HG02973 (cell line): ENCODE measurements around the gene PEPD.

Experiments
- ATAC-seq: cut with Tn5 transposase; IDR thresholded peaks from one replicate; pipeline ENCODE4 v1.9.1; 2021; ENCODE audit warnings: moderate library complexity; ENCODE audit not compliant: unreplicated experiment

PEPD gene

GRCh38 chr19:33387351-33388230 lies 134.0 kb downstream of the PEPD start:
- ATAC-seq, result no peak

GRCh38 chr19:33386361-33386858 lies 135.2 kb downstream of the PEPD start:
- ATAC-seq, result no peak

- ATAC-seq, result no peak
Observed at GRCh38 chr19:33385956-33386355, 135.6 kb downstream of the PEPD start.

- no peak for ATAC-seq
Observed at GRCh38 chr19:33384983-33385382, 136.6 kb downstream of the PEPD start.

- no peak for ATAC-seq
Observed at GRCh38 chr19:33383720-33384292, 137.8 kb downstream of the PEPD start.

GRCh38 chr19:33382982-33383381 lies 138.6 kb downstream of the PEPD start:
- no peak for ATAC-seq

- no peak for ATAC-seq
Observed at GRCh38 chr19:33382006-33382405, 139.6 kb downstream of the PEPD start.

GRCh38 chr19:33381101-33381500 lies 140.5 kb downstream of the PEPD start:
- ATAC-seq, result no peak

- no peak for ATAC-seq
Observed at GRCh38 chr19:33379151-33379829, 142.3 kb downstream of the PEPD start.

GRCh38 chr19:33377586-33378475 lies 143.8 kb downstream of the PEPD start:
- no peak for ATAC-seq

- no peak for ATAC-seq
Observed at GRCh38 chr19:33376941-33377557, 144.5 kb downstream of the PEPD start.

- ATAC-seq, result no peak
Observed at GRCh38 chr19:33376423-33376822, 145.2 kb downstream of the PEPD start.

- ATAC-seq, result no peak
Observed at GRCh38 chr19:33375837-33376159, 145.8 kb downstream of the PEPD start.

GRCh38 chr19:33375156-33375836 lies 146.3 kb downstream of the PEPD start:
- ATAC-seq, result no peak

GRCh38 chr19:33374236-33374714 lies 147.3 kb downstream of the PEPD start:
- ATAC-seq, result no peak

- ATAC-seq, result peak; percentile 83
Observed at GRCh38 chr19:33373453-33374235, 147.9 kb downstream of the PEPD start, which contains the start of gene CEBPG. CEBPG (plus strand) TSS chr19:33373709; CDS start chr19:33379240, 5,531 bp downstream.

GRCh38 chr19:33370783-33371182 lies 150.8 kb downstream of the PEPD start:
- ATAC-seq, result no peak

GRCh38 chr19:33368074-33368864 lies 153.3 kb downstream of the PEPD start:
- ATAC-seq, result no peak
